Measurements from ENCODE around the gene ZDHHC17. TPM values are rescaled to one million over a fixed set of nuclear protein-coding genes. Genes with fewer than 3 reads are reported as not detected.

The ZDHHC17 gene
- total RNA-seq (2022; extraction: Qiagen RNA extraction): 6.2 to 14.2 TPM (median 10.9 TPM) in 5 replicates

DNA sequence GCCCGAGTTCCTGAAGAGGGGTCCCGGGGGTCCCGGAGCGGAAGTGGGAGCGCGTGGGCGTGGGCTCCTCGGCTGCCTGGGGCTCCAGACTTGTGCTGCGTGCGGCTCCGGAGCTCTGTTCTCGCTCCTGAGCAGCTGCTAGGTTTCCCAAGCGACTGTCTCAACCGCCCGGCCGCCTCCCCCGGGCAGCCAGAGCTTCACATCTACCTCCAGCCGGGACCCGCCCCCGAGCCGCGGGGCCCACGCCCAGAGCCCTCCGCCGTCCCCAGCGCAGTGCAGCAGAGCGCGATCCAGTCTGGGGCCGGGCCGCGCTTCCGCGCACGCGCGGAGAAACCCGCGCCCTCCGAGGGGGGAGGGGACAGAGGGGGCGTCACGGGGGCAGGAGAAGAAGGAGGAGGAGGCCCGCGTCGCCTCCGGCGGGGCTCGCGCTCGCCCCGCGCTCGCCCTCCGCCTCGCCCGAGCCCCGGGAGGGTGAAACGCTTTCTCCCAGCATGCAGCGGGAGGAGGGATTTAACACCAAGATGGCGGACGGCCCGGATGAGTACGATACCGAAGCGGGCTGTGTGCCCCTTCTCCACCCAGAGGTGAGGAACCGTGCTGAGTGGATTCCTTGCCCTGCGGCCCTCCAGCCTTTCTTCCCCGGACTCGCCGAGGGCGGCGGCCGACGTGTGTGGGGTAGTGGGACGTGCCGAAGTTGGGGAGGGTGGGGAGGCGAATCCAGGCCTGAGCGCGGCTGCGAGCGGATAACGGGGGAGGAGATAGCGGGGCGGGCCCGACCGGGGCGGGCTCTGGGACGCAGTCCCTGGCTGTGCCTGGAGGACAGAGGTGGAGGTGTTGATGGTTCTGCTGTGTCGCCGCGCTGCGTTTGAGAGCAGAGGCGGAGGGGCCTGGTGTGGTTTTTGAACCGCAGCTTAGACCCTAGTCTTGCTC lies at the start of gene ZDHHC17:
TSS of gene ZDHHC17 (plus strand) at position 370 of the 930 bp plus-strand sequence. CDS start at position 492, 122 bp downstream.

DNA sequence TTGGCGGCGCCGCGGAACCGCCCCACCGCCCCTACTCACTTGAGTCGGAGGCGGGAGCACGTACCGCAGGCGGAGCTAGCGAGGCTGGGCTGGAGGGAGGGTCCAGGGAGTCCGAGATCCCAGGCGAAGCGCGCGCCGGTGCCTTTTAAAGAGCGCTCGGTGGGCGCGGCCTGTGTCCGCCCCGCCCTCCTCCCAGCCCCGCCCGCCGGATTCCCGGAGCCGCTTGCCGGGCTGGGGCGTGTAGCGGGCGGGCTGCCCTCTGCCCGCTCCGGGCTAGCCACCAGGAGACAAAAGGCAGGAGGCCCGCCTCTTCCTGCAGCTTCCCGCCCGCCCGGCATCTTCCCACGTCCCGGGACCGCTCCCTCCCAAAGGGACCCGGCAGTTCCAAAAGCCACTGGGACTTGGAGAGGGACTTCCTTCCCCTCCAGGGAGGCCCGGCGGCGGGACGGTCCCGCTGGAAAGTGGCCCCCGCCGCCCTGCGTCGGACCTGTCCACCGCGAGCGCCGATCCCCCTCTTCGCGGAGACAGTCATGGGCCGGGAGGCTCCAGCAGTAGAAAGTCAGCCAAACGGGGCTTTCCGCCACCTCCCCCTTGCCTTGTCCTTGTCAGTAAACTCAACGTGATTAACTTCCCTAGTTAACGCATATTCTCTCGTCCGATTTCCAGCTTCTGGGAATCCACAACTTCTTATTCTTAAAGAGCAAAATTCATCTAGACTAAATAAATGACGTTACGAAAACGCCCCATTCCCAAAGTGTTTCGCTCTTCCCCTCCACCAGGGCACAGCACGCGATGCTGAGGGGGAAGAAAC lies 115.2 kb downstream of the ZDHHC17 start, which contains the start of gene CSRP2:
TSS of gene CSRP2 (minus strand) at position 121 of the 811 bp plus-strand sequence. CDS start 12,759 bp downstream, outside the sequence.

Other genes starting within 250 kb of the ZDHHC17 start
- 10.5 to 23.4 TPM (median 17.9 TPM) in 5 replicates for gene OSBPL8, start 204.3 kb upstream of the ZDHHC17 start, total RNA-seq (2022; extraction: Qiagen RNA extraction)
- gene CSRP2, start 114.9 kb downstream of the ZDHHC17 start, total RNA-seq (2022; extraction: Qiagen RNA extraction): 18.7 to 21.7 TPM (median 20.1 TPM) in 5 replicates